Mucosa of descending colon (tissue), 3 donors: Measurements from ENCODE around the gene PCBP4. TPM values are rescaled to one million over a fixed set of nuclear protein-coding genes. Genes with fewer than 3 reads are reported as not detected.
A peak's percentile ranks its signal among the peaks of the same experiment; 100 is the strongest.

Experiments
- ATAC-seq: fragments of 200-7000 bp; cut with Tn5 transposase; one replicate; pipeline ENCODE4 v1.9.1; 2020; ENCODE audit warnings: mild to moderate bottlenecking, moderate library complexity
- DNase-seq, 3 donors: peaks; one replicate each; pipeline ENCODE4 v3.0.0-alpha.2; 2020
- H3K36me3 ChIP-seq: fragments of 200-600 bp; one replicate; pipeline ENCODE4 v1.8.0; 2021; ENCODE audit warnings: low read depth, mild to moderate bottlenecking
- H3K4me1 ChIP-seq: fragments of 200-600 bp; one replicate; pipeline ENCODE4 v1.8.0; 2021; ENCODE audit warnings: low read depth, mild to moderate bottlenecking
- H3K4me3 ChIP-seq: fragments of 200-600 bp; one replicate; pipeline ENCODE4 v1.8.0; 2021; ENCODE audit warnings: mild to moderate bottlenecking
- H3K9me3 ChIP-seq: fragments of 200-600 bp; one replicate; pipeline ENCODE4 v1.8.0; 2021; ENCODE audit warnings: mild to moderate bottlenecking
- intact Hi-C, 2 donors: fragments of 100-400 bp; cut with DNase I in 1 of 2; cut with micrococcal nuclease in 1 of 2; formaldehyde crosslinking; loops; one replicate each; pipeline versions ENCODE4 v1.11.0 to v1.11.1; 2022; cut with DNase I, micrococcal nuclease
- total RNA-seq, 3 donors: library from RNA; stranded (reverse); fragmentation: NEBNext Ultra II Directional in 2 of 3; extraction: Animal tissue kit (Norgen Biotek cat#: 25700) in 2 of 3; gene quantifications; one replicate each; pipeline versions ENCODE4 v1.2.1 to v1.2.4, GENCODE V29; 2021 to 2023
- TF ChIP-seq, protein P1 (sequence below): fragments of 200-600 bp; IDR thresholded peaks from one replicate; pipeline ENCODE4 v1.8.0; 2022; ENCODE audit warnings: antibody characterized with exemption, mild to moderate bottlenecking
- donor health status: DM: no; HTN: no; CAD: no; lungs with moderate emphysema.
- donor health status: DM: no; HTN: no; CAD: no.
- donor health status: DM: no; HTN: yes; CAD: no.

PCBP4 gene
- total RNA-seq, 3 donors from 2014 or later: 17.8 to 41.9 (median 25.9) TPM

DNA sequence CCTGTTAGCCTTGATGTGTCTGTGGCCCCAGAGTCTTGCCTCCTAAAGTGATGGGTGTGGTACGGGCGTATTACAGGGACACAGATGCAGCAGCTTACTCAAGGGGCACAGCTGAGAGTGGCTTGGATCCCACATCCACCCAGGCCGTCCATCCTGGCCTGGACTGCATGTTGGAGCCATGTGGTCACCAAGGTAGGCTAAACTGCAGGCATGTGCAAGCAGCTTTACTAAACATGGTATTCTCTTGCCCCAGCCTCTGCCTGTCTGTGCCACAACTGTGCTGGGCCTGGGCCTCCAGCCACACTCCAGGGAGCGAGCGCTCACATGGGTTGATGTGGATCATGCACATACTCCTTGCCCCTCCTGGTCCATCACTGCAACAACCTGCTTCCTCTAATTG lies 18.1 kb downstream of the PCBP4 start:
- ATAC-seq: no peak
- H3K36me3 ChIP-seq: no peaks in the 10 kb centered on the region
- intact Hi-C loops: no loop called here

DNA sequence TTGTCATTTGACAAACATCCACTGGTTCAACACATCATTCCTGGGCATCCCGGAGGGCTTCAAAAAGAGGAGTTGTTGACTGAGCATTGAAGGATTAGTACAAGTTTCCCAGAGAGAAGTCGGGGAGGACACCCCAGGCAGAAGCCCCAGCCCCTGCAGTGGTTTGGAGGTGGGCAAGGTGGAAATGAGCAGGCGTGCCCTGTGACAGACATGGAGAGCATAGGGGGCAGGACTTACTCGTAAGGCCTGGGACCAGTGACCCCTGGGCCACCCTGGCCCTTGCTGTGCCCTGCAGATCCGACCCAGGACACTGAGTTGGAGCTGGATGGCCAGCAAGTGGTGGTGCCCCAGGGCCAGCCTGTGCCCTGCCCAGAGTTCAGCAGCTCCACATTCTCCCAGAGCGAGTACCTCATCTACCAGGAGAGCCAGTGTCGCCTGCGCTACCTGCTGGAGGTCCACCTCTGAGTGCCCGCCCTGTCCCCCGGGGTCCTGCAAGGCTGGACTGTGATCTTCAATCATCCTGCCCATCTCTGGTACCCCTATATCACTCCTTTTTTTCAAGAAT lies 19.2 kb downstream of the PCBP4 start:
- TF ChIP-seq, protein P1, sequence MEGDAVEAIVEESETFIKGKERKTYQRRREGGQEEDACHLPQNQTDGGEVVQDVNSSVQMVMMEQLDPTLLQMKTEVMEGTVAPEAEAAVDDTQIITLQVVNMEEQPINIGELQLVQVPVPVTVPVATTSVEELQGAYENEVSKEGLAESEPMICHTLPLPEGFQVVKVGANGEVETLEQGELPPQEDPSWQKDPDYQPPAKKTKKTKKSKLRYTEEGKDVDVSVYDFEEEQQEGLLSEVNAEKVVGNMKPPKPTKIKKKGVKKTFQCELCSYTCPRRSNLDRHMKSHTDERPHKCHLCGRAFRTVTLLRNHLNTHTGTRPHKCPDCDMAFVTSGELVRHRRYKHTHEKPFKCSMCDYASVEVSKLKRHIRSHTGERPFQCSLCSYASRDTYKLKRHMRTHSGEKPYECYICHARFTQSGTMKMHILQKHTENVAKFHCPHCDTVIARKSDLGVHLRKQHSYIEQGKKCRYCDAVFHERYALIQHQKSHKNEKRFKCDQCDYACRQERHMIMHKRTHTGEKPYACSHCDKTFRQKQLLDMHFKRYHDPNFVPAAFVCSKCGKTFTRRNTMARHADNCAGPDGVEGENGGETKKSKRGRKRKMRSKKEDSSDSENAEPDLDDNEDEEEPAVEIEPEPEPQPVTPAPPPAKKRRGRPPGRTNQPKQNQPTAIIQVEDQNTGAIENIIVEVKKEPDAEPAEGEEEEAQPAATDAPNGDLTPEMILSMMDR: no peak
- Histone ChIP-seq H3K9me3 (no peaks in the 10 kb centered on the region), H3K4me1 (peaks cover 3% of the 10 kb centered on the region), H3K4me3 (no peak overlapping the region), H3K36me3 (no peaks in the 10 kb centered on the region)
- DNase-seq: peak in 1 of 3 donors; percentile 1
- no peak for ATAC-seq
- intact Hi-C loops: no loop called here

More for the DNA sequence above, 18.1 kb downstream of the PCBP4 start:
- H3K4me1 ChIP-seq: no peaks in the 10 kb centered on the region
- H3K9me3 ChIP-seq: no peaks in the 10 kb centered on the region
- H3K4me3 ChIP-seq: no peak overlapping the region
- peak in 1 of 3 donors; percentile 13 for DNase-seq
- TF ChIP-seq, protein P1: no peak

DNA sequence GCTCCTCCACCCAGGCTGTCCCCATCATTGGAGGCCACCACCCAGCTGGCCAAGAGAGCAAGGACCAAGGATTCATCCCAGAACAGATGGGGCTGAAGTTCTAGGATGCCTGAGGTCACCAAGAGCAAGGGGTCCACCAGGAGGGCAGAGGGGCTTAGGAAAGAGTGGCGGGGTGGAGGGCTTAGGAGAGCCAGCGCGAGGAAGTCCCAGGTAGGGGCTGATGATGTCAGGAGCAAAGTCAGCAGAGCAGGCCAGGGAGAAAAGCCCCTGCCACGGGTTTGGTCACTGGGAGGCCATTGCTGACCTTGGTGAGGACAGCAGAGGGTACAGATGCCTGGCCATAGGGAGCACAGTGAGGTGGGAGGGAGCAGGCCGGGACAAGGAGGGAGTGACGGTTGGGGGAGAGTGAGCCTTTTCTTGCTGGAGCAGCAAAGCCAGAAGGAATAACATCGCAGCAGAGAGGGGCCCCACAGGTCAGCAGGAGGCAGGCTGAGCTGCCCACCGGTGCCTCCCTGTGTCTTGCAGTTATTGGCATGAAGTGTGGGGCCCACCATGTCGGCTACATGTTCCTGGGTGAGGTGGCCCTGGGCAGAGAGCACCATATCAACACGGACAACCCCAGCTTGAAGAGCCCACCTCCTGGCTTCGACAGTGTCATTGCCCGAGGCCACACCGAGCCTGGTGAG lies 19.9 kb downstream of the PCBP4 start:
- H3K4me3 ChIP-seq: no peak overlapping the region
- no peaks in the 10 kb centered on the region for H3K36me3 ChIP-seq
- ATAC-seq (no peak), DNase-seq (peak in 1 of 3 donors; percentile 14)
- intact Hi-C loops: no loop called here
- TF ChIP-seq, protein P1: no peak
- peaks cover 10% of the 10 kb centered on the region for H3K4me1 ChIP-seq
- H3K9me3 ChIP-seq: no peaks in the 10 kb centered on the region

DNA sequence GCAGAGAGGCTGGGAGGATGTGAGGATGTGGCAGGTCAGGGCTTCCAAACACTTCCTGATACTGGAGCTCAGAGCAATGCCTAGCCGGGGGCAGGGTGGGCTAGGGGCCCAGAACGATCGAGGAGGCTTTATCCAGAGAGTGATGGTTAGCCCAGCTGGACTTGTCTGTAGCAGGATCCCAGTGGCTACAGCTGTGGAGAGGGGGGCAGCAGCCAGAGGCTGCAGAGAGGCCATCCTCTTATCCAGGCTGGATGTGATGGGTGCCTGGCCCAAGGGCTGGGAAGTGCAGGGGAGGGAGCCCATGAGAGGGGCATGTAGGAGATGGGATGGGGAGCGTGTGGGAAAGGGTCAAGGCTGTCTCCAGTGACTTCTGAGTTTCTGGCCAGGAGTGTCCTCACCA lies 20.5 kb downstream of the PCBP4 start:
- Histone ChIP-seq H3K4me3 (no peak overlapping the region), H3K4me1 (peaks cover 10% of the 10 kb centered on the region), H3K9me3 (no peaks in the 10 kb centered on the region), H3K36me3 (peaks cover 4% of the 10 kb centered on the region)
- intact Hi-C loops: no loop called here
- ATAC-seq: no peak
- TF ChIP-seq, protein P1: no peak
- DNase-seq: no peak

DNA sequence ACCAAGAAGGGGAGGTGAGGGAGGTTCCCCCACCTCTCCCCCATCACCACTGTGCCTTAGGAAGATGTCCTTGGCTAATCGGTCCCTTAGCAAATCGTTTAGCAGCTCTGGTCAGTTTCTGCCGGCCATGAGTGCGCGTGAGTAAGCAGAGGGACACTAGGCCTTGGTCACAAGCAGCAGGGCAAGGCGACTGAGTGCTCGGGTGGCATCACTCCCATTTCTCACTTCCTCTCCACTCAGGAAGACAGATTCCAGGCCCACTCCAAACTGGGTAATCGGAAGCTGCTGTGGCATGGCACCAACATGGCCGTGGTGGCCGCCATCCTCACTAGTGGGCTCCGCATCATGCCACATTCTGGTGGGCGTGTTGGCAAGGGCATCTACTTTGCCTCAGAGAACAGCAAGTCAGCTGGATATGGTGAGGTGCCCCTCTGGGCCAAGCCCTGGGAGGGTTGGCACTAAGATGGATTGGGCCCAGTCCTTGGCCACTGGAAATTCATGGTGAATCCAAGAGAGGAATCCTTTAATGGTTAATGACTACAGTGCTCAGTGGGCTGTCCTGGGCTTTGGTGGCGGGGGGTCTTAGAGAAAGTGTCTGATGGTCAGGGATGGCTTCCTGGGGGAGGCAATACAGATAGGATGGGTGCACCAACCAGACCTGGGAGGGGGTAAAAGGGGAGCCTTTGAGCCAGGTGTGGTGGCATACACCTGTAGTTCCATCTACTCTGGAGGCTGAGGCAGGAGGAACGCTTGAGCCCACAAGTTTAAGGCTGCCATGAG lies 21.1 kb downstream of the PCBP4 start:
- Histone ChIP-seq H3K4me1 (peaks cover 12% of the 10 kb centered on the region), H3K4me3 (no peak overlapping the region), H3K9me3 (no peaks in the 10 kb centered on the region), H3K36me3 (peaks cover 5% of the 10 kb centered on the region)
- intact Hi-C loops: no loop called here
- ATAC-seq (no peak), DNase-seq (no peak)
- TF ChIP-seq, protein P1: no peak
